Measurements from ENCODE around the gene PRXL2C.
"Not testable (repeated sequence)": the region's sequence is repeated elsewhere in the genome, so short reads cannot be mapped to it uniquely, and the experiment has no call there.

Gene PRXL2C

GRCh38 chr9:96618209-96619123 lies 36.7 kb downstream of the PRXL2C start:
- no peak for DNase-seq (ENCODE audit: extremely low spot score)
- TF ChIP-seq CTCF (IDR thresholded peaks at IDR 0.05; ENCODE audit: control extremely low read depth, extremely low read depth, low read depth, missing control alignments), result no peak
- POLR2A ChIA-PET, result no interaction called here
- CTCF ChIA-PET, result no interaction called here

GRCh38 chr9:96617439-96618185 lies 37.5 kb downstream of the PRXL2C start:
- no peak for TF ChIP-seq CTCF (IDR thresholded peaks at IDR 0.05; ENCODE audit: control extremely low read depth, extremely low read depth, low read depth, missing control alignments)
- ChIA-PET POLR2A (no interaction called here), CTCF (no interaction called here)
- no peak for DNase-seq (ENCODE audit: extremely low spot score)

DNA sequence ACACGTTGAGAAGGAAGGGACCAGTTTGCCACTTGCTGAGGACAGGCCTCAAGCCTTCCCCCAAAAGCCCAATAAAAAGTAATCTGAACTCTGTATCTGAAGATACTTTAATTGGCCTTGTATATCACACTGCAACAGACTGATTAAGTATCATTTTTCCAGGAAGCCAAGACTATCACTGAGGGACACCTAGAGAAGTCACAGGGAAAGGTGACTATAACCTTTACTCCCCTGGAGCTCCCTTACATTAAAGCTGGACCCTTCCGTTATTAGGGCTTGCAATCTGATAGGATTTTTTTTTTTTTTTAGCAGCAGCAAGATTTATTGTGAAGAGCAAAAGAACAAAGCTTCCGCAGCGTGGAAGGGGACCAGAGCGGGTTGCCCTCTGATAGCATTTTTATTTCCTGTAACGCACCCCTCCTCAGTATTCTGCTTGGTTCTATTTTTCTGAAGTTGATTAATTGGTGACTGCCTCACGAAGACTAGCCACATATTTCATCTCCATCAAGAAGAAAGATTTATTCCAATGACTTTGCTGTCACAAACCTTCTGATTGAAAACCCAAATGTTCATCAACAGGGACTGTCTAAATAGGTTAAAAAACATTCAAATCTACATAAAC lies 38.2 kb downstream of the PRXL2C start:
- CTCF ChIA-PET, result no interaction called here
- DNase-seq (ENCODE audit: extremely low spot score), result no peak
- no peak for TF ChIP-seq CTCF (IDR thresholded peaks at IDR 0.05; ENCODE audit: control extremely low read depth, extremely low read depth, low read depth, missing control alignments)
- POLR2A ChIA-PET, result no interaction called here

DNA sequence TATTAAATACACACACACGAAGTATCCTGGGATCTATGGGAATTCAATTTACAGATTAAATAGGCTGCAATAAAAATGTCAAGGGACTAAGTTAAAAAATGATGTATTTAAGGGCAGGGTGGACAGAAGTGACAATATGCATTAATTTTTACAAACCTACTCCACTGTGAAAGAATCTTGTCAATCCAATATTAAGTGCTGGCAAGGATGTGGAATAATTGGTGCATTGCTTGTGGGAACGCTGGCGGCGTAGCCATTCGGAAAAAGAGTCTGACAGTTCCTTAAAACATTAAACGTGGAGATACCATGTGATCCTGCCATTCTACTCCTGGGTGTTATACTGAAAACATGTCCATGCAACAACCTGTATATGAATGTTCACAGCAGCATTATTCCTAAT lies 39.7 kb downstream of the PRXL2C start:
- no peak for DNase-seq (ENCODE audit: extremely low spot score)
- TF ChIP-seq CTCF (IDR thresholded peaks at IDR 0.05; ENCODE audit: control extremely low read depth, extremely low read depth, low read depth, missing control alignments), result no peak
- ChIA-PET POLR2A (no interaction called here), CTCF (interaction anchor here (1.8 kb wide), 1 partner anchor 13 kb away, joined by 4 read pairs; no protein-coding TSS in a partner anchor)

DNA sequence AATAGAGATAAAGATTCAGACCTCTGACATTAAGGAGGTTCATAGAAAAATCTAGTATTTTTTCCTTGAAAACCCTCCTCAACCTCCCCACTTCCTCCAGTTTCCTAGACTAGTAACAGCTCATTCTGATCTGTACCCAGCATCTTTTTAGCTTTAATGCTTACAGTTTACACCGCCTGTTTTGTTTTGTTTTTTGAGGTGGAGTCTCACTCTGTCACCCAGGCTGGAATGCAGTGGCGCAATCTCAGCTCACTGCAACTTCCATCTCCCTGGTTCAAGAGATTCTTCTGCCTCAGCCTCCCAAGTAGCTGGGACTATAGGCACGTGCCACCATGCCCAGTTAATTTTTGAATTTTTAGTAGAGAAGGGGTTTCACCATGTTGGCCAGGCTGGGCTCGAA lies 40.5 kb downstream of the PRXL2C start:
- DNase-seq (ENCODE audit: extremely low spot score); POLR2A ChIA-PET: not testable (repeated sequence)
- CTCF ChIA-PET, result interaction anchor here (1.8 kb wide), 1 partner anchor 12 kb away, joined by 4 read pairs; no protein-coding TSS in a partner anchor

DNA sequence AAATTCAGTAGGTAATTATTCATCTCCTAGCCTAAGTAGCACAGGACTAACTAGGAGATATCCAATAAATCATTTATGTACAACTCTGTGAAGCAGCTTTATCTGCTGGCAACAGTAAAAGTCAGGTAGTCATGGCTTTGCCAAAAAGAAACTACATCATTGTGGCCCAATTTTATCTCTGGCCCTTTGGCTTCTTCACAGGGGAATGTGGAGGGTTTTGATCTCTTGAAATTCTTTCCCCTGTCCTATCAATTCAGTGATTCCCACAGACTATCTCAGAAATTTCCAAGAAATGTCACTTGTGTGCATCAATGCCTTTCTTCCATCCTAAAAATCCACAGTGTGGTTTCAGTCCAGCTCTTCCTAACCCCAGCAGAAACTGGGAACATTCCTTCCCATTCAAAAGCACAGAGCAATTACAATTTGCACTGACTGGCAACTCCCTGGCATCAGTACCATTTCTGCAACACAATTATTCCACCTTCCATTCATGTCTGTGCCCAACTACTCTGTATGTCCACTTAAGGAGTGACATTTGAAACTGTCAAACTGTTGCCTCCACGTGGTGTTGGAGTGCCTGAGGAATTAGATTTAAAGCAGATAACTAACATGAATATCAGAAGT lies 42.0 kb downstream of the PRXL2C start:
- no peak for DNase-seq (ENCODE audit: extremely low spot score)
- ChIA-PET CTCF (no interaction called here), POLR2A (no interaction called here)
- no peak for TF ChIP-seq CTCF (IDR thresholded peaks at IDR 0.05; ENCODE audit: control extremely low read depth, extremely low read depth, low read depth, missing control alignments)

All from GM10248 (cell line).